ENCODE results near the gene LCP1. TPM values are rescaled to one million over a fixed set of nuclear protein-coding genes. Genes with fewer than 3 reads are reported as not detected.

LCP1 gene
- total RNA-seq, 1 donor from 2014 or later: 371 TPM

DNA sequence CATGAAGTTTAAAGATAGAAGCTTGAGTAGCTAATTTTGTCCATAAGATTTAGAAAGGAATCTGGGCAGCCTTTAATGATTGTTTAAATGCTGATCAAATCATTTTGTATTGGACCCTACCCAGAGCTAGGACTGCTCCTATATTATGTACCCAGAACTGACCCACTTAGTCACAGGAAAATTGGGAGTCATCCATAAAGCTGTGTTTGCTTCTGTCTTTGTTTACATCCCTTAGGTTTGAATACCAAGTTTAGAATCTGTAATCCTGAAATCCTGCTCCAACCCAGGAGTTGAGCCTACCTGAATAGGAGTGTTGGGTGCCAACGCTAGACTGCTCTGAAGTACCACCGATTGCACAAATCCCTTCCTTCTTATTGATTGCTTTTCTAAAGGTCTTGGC lies 23.8 kb downstream of the LCP1 start:
- H3K27me3 ChIP-seq (ENCODE audit: low read depth): no peaks in the 10 kb centered on the region
- no peak for TF ChIP-seq CTCF (IDR thresholded peaks at IDR 0.05)
- no peaks in the 10 kb centered on the region for H3K4me1 ChIP-seq
- DNase-seq (no peak), ATAC-seq (no peak)
- no peaks in the 10 kb centered on the region for H3K9me3 ChIP-seq
- H3K4me3 ChIP-seq: no peak overlapping the region
- H3K27ac ChIP-seq: no peak overlapping the region
- intact Hi-C loops (cut with DNase I): no loop called here
- peaks cover 29% of the 10 kb centered on the region for H3K36me3 ChIP-seq

DNA sequence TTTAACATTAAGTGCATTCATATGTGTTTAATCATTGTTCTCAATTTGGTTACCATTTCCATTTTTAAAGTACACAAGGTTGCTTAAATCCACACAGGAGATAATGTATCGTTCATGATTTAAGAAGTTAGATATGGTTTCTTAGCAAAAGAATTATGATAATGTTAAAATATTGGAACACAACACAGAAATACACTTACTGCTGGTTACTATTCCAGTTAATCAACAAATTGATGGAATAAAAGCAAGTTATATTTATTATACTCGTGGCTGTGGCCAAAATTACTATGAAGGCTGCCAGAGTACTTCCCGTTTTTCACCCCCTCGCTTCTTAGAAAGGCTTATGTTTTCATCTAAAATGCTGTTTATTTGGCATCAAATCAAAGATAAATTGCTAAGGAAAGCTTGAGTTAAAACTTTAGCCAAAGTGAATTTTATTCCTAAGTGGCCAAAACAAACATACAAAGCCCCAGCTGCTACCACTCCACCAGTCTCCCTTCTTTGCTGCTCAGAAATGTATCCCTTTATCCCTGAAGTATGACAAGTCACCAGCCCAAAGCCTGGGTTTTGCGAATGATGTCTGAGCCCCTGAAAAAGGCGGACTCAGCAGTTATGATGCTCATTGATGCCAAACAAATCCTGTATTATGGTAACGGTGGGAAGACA lies 27.7 kb downstream of the LCP1 start:
- DNase-seq: no peak
- H3K27ac ChIP-seq: no peak overlapping the region
- intact Hi-C loops (cut with DNase I): no loop called here

DNA sequence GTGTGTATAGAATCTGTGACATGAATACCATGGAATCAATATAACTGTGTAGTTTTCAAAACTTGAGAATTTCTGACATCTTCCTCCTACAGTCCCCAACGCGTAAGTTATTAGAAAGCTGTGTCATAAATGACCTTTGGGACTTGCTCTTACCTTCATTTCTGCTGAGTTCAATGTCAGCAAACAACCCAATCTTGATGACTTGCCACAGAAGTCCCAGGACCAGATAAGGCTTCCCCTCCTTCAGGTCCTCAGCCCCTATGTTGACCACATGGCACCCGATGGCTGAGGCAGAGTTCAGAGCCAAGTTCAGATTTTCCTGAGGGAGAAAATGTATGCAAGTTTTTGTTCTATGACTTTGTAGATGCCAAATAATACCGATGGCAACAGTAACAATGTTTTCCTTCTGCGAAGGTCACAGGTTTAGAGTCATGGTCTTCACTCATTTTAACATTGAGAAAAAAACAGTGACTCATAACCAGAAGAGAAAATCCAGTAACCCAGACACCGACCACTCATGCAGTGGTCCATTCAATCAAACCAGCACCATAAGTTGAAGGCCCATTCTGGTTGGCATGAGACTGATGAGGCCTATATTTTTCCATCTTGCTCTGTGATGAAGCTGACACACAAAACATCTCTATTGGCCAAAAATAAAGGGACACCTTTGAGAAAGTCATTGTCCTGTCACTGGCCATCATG lies 29.2 kb downstream of the LCP1 start:
- Histone ChIP-seq H3K27ac (no peak overlapping the region), H3K4me3 (no peak overlapping the region), H3K27me3 (ENCODE audit: low read depth) (no peaks in the 10 kb centered on the region), H3K9me3 (no peaks in the 10 kb centered on the region), H3K36me3 (peaks cover 66% of the 10 kb centered on the region), H3K4me1 (no peaks in the 10 kb centered on the region)
- ATAC-seq (no peak), DNase-seq (no peak)
- intact Hi-C loops (cut with DNase I): no loop called here
- no peak for TF ChIP-seq CTCF (IDR thresholded peaks at IDR 0.05)

More for the DNA sequence above, 27.7 kb downstream of the LCP1 start:
- Histone ChIP-seq H3K27me3 (ENCODE audit: low read depth) (no peaks in the 10 kb centered on the region), H3K9me3 (no peaks in the 10 kb centered on the region), H3K36me3 (peaks cover 67% of the 10 kb centered on the region), H3K4me3 (no peak overlapping the region), H3K4me1 (no peaks in the 10 kb centered on the region)
- ATAC-seq: no peak
- TF ChIP-seq CTCF (IDR thresholded peaks at IDR 0.05): no peak

- no peaks in the 10 kb centered on the region for H3K4me1 ChIP-seq
- H3K4me3 ChIP-seq: no peak overlapping the region
- H3K36me3 ChIP-seq: peaks cover 66% of the 10 kb centered on the region
- H3K27me3 ChIP-seq (ENCODE audit: low read depth): no peaks in the 10 kb centered on the region
- no peak for DNase-seq
- no peak for ATAC-seq
- H3K27ac ChIP-seq: no peak overlapping the region
- no peak for TF ChIP-seq CTCF (IDR thresholded peaks at IDR 0.05)
- no peaks in the 10 kb centered on the region for H3K9me3 ChIP-seq
- intact Hi-C loops (cut with DNase I): no loop called here
These were observed 31.8 kb downstream of the LCP1 start for GRCh38 chr13:46150134-46150693.

DNA sequence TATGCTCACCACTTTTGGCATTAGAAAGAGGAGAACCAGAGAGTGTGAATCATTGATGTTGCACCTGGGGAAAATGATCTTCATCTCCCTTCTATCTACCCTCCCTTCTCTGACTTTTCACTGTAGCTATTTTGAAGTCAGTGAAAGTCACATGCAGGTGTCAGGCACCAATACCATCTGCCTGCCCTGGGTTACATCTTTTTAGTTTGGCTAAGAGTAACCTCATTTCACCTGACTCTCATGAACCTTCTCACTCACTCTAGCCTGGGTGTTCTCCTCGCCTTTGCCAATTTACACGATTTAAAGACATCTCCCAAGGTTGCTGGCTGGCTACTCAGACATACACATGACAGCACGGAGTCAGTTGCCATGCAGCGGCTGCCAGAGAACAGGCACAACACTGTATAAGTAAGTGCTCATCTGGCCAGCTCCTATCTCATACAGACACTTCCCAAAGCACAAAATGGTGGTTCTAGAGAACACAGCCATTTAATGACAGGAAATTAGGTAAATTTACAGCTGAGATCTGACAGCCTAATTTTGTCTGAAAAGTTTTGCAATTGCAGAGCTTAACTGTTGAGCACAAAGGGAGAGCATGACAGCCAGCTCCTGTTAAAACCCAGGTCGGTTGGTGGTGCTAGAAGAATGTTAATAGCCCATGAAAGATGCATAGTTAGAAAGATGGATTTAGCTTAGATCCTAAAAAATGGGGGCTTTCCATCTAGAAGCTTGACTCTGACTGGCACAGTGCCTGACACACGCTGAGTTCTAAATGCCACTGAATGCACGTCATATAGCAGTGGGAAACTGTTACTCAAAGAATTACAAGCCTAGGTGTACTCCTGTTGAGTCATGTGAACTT lies 32.5 kb downstream of the LCP1 start:
- Histone ChIP-seq H3K36me3 (peaks cover 70% of the 10 kb centered on the region), H3K4me1 (no peaks in the 10 kb centered on the region), H3K27me3 (ENCODE audit: low read depth) (no peaks in the 10 kb centered on the region), H3K4me3 (no peak overlapping the region), H3K9me3 (no peaks in the 10 kb centered on the region), H3K27ac (no peak overlapping the region)
- DNase-seq (no peak), ATAC-seq (no peak)
- intact Hi-C loops (cut with DNase I): no loop called here
- TF ChIP-seq CTCF (IDR thresholded peaks at IDR 0.05): no peak

Data from lower lobe of right lung (tissue), 2 donors.